GM12878 (cell line): ENCODE measurements around the gene RECQL5.

Source experiments
- CHD4 ChIP-seq: fragments of 200-600 bp; sonication (generic); IDR thresholded peaks from 2 replicates; pipeline ENCODE4 v1.6.1; 2016; ENCODE audit warnings: mild to moderate bottlenecking
- ETV6 ChIP-seq, 2 experiments: fragments of 450-650 bp in 1 of 2; IDR thresholded peaks in 1 of 2; conservative IDR thresholded peaks in 1 of 2; 2 replicates each; pipeline ENCODE4 v1.6.1; 2014; ENCODE audit warnings: antibody characterized with exemption in 1 of 2, borderline replicate concordance in 1 of 2, low read depth in 1 of 2, mild to moderate bottlenecking in 1 of 2, moderate library complexity in 1 of 2
- SUZ12 ChIP-seq: fragments of 200-600 bp; sonication (generic); IDR thresholded peaks from one replicate; pipeline ENCODE4 v1.6.1; 2018; ENCODE audit warnings: antibody characterized with exemption, mild to moderate bottlenecking; ENCODE audit not compliant: unreplicated experiment
- TAF1 ChIP-seq: IDR thresholded peaks from 2 replicates; pipeline ENCODE4 v1.6.1; 2011; ENCODE audit warnings: mild to moderate bottlenecking, low read depth, low read length, borderline replicate concordance
- TF ChIP-seq, protein P1 (sequence below): fragments of 450-650 bp; IDR thresholded peaks from 2 replicates; pipeline ENCODE4 v1.6.1; 2017; ENCODE audit warnings: mild to moderate bottlenecking, moderate library complexity
- TF ChIP-seq, protein P2 (sequence below), 3 experiments: IDR thresholded peaks in 2 of 3; conservative IDR thresholded peaks in 1 of 3; 2 replicates each; pipeline ENCODE4 v1.5.1; 2011; ENCODE audit warnings: low read depth in 3 of 3, low read length in 3 of 3, mild to moderate bottlenecking in 3 of 3, control low read depth in 2 of 3, moderate library complexity in 2 of 3, inconsistent platforms in 1 of 3, mixed read lengths in 1 of 3; ENCODE audit not compliant: control insufficient read depth in 2 of 3, insufficient read depth in 1 of 3; ENCODE audit errors: extremely low read depth in 1 of 3
- TF ChIP-seq, protein P3 (sequence below): fragments of 450-650 bp; IDR thresholded peaks from 2 replicates; pipeline ENCODE4 v1.6.1; 2018; ENCODE audit warnings: borderline replicate concordance, mild to moderate bottlenecking; ENCODE audit not compliant: partially characterized antibody

DNA sequence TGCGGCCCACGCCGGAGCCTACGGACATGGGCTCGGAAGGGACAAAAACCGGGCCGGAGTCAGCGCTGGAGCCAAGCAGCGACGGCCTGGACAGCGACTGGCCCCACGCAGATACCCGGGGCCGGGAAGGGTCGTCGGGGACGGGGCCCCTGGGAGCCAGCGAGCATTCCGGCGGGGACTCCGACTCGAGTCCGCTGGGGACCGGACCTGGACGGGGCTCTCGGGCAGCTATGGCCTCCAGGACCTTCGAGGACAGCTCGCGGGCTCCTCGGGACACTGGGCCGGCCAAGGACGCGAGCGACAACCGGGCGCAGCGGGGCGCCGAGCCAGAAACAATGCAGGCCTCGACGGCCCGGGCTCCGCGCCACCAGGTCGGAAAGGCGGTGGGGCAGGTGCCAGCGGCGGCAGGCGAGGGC, 78.3 kb downstream of the RECQL5 start:
- TF ChIP-seq, protein P1, sequence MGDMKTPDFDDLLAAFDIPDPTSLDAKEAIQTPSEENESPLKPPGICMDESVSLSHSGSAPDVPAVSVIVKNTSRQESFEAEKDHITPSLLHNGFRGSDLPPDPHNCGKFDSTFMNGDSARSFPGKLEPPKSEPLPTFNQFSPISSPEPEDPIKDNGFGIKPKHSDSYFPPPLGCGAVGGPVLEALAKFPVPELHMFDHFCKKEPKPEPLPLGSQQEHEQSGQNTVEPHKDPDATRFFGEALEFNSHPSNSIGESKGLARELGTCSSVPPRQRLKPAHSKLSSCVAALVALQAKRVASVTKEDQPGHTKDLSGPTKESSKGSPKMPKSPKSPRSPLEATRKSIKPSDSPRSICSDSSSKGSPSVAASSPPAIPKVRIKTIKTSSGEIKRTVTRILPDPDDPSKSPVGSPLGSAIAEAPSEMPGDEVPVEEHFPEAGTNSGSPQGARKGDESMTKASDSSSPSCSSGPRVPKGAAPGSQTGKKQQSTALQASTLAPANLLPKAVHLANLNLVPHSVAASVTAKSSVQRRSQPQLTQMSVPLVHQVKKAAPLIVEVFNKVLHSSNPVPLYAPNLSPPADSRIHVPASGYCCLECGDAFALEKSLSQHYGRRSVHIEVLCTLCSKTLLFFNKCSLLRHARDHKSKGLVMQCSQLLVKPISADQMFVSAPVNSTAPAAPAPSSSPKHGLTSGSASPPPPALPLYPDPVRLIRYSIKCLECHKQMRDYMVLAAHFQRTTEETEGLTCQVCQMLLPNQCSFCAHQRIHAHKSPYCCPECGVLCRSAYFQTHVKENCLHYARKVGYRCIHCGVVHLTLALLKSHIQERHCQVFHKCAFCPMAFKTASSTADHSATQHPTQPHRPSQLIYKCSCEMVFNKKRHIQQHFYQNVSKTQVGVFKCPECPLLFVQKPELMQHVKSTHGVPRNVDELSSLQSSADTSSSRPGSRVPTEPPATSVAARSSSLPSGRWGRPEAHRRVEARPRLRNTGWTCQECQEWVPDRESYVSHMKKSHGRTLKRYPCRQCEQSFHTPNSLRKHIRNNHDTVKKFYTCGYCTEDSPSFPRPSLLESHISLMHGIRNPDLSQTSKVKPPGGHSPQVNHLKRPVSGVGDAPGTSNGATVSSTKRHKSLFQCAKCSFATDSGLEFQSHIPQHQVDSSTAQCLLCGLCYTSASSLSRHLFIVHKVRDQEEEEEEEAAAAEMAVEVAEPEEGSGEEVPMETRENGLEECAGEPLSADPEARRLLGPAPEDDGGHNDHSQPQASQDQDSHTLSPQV, result no peak
- TF ChIP-seq ETV6 (conservative IDR thresholded peaks at IDR 0.05 in 1 of 2, IDR thresholded peaks at IDR 0.05 in 1 of 2; ENCODE audit: borderline replicate concordance in 1 of 2, low read depth in 1 of 2) (no peak), TAF1 (no peak), CHD4 (no peak), SUZ12 (no peak)
- TF ChIP-seq, protein P2, sequence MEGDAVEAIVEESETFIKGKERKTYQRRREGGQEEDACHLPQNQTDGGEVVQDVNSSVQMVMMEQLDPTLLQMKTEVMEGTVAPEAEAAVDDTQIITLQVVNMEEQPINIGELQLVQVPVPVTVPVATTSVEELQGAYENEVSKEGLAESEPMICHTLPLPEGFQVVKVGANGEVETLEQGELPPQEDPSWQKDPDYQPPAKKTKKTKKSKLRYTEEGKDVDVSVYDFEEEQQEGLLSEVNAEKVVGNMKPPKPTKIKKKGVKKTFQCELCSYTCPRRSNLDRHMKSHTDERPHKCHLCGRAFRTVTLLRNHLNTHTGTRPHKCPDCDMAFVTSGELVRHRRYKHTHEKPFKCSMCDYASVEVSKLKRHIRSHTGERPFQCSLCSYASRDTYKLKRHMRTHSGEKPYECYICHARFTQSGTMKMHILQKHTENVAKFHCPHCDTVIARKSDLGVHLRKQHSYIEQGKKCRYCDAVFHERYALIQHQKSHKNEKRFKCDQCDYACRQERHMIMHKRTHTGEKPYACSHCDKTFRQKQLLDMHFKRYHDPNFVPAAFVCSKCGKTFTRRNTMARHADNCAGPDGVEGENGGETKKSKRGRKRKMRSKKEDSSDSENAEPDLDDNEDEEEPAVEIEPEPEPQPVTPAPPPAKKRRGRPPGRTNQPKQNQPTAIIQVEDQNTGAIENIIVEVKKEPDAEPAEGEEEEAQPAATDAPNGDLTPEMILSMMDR (IDR thresholded peaks at IDR 0.05 in 2 of 3, conservative IDR thresholded peaks at IDR 0.05 in 1 of 3; ENCODE audit: control insufficient read depth in 2 of 3, extremely low read depth in 1 of 3, insufficient read depth in 1 of 3, low read depth in 3 of 3, low read length in 3 of 3), result no peak
- TF ChIP-seq, protein P3, sequence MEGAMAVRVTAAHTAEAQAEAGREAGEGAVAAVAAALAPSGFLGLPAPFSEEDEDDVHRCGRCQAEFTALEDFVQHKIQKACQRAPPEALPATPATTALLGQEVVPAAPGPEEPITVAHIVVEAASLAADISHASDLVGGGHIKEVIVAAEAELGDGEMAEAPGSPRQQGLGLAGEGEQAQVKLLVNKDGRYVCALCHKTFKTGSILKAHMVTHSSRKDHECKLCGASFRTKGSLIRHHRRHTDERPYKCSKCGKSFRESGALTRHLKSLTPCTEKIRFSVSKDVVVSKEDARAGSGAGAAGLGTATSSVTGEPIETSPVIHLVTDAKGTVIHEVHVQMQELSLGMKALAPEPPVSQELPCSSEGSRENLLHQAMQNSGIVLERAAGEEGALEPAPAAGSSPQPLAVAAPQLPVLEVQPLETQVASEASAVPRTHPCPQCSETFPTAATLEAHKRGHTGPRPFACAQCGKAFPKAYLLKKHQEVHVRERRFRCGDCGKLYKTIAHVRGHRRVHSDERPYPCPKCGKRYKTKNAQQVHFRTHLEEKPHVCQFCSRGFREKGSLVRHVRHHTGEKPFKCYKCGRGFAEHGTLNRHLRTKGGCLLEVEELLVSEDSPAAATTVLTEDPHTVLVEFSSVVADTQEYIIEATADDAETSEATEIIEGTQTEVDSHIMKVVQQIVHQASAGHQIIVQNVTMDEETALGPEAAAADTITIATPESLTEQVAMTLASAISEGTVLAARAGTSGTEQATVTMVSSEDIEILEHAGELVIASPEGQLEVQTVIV, result no peak
